Measurements from ENCODE around the gene C2orf92.

DNA sequence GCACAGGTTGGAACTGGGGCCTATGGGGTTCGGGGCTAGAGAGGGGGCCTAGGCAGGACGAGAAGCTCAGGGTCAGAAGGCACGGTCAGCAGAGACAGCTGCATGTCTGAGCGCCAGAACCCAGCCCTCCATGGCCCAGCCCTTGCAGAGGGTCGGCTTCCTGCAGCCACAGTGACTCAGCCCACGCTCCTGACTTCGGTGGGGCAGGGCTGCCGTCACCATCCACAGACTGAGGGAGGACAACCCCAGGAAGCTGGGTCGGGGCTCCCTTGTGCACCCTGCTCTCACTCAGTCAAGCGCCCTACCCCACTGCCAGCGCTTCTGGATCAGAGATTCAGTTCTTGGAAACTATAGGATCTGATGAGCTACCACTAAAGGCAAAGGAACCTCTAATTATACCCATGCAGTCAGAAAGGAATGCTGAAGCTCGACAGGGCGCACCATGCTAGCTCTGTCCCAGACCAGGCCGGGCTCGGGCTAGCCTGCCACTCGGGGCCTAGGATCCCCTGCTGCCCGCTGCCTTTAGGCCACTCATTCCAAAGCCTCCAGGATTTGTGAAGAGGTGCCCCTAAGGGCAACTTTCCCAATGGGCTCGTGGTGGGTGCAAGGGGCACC lies 8.6 kb upstream of the C2orf92 start:
- TF ChIP-seq, protein P1, sequence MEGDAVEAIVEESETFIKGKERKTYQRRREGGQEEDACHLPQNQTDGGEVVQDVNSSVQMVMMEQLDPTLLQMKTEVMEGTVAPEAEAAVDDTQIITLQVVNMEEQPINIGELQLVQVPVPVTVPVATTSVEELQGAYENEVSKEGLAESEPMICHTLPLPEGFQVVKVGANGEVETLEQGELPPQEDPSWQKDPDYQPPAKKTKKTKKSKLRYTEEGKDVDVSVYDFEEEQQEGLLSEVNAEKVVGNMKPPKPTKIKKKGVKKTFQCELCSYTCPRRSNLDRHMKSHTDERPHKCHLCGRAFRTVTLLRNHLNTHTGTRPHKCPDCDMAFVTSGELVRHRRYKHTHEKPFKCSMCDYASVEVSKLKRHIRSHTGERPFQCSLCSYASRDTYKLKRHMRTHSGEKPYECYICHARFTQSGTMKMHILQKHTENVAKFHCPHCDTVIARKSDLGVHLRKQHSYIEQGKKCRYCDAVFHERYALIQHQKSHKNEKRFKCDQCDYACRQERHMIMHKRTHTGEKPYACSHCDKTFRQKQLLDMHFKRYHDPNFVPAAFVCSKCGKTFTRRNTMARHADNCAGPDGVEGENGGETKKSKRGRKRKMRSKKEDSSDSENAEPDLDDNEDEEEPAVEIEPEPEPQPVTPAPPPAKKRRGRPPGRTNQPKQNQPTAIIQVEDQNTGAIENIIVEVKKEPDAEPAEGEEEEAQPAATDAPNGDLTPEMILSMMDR (IDR thresholded peaks at IDR 0.05): no peak
- TF ChIP-seq POLR2A (IDR thresholded peaks at IDR 0.05): no peak
